ENCODE results near the gene MGAT5. TPM values are rescaled to one million over a fixed set of nuclear protein-coding genes. Genes with fewer than 3 reads are reported as not detected.

MGAT5 gene
- total and polyA plus RNA-seq, 4 donors: 3.6 to 53.7 (median 31.3) TPM

DNA sequence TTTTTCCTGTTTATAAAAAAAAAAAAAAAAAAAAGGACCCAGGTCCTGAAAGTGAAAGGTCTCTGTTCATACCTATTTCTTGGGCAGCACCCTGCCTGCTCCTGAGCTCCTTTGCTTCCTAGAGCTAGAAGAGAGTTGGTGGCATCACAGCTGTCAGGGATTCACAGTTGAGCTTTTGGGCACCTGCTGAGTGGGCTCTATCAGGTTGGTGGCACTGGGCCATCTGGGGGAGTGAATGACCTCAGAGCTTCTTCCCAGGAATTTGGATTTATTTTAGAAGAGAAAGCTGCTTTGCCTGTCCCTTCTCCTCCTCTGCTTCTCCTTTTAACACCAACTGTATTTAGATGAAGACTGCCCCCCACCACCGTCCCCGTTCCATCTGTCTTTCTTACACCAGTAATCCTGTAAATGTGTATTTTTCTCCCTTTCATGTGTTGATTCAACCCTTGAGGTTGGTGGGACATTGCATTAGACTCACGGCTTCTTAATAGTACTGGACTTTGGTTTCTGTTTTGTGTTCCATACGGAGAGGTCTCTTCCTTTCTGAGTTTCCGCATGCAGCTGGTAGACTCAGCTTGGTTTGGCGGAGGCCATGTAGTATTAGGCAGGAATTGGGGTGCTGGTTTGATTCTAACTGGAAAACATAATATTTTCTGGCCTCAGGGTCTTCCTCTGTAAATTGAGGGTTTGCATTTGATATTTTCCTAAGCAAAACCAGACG is 7.6 kb upstream of the MGAT5 start:
- H3K9ac ChIP-seq (ENCODE audit: insufficient read depth in 1 of 2, low read length in 2 of 2): no peak overlapping the region

DNA sequence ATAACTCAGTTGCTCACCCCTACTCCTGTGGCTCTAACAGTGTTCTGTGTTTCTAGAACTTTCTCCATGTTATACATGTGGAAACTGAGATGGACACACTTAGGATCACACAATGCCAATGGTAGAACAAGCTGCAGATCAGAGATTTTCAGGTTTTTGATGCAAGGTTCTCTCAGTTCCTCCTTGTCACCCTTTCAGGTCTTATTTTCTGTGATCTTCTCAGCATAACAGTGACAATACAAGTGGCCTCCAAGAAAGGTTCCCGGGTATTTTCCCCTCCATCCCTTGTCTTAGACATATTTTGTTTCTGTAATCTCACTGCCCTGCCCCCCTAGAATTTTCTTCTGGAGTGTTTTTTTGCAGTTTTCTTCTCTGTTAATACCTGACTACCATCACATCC is 6.2 kb upstream of the MGAT5 start:
- H3K9me3 ChIP-seq (ENCODE audit: control insufficient read depth in 4 of 4, insufficient read depth in 3 of 4, low read length in 3 of 4): peaks cover 0 to 2% (median 0%) of the 10 kb centered on the region in 4 donors
- TF ChIP-seq, protein P1, sequence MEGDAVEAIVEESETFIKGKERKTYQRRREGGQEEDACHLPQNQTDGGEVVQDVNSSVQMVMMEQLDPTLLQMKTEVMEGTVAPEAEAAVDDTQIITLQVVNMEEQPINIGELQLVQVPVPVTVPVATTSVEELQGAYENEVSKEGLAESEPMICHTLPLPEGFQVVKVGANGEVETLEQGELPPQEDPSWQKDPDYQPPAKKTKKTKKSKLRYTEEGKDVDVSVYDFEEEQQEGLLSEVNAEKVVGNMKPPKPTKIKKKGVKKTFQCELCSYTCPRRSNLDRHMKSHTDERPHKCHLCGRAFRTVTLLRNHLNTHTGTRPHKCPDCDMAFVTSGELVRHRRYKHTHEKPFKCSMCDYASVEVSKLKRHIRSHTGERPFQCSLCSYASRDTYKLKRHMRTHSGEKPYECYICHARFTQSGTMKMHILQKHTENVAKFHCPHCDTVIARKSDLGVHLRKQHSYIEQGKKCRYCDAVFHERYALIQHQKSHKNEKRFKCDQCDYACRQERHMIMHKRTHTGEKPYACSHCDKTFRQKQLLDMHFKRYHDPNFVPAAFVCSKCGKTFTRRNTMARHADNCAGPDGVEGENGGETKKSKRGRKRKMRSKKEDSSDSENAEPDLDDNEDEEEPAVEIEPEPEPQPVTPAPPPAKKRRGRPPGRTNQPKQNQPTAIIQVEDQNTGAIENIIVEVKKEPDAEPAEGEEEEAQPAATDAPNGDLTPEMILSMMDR (IDR thresholded peaks at IDR 0.05; ENCODE audit: control extremely low read depth, extremely low read depth): no peak
- H3K9ac ChIP-seq (ENCODE audit: insufficient read depth in 1 of 2, low read length in 2 of 2): no peak overlapping the region
- H3K27me3 ChIP-seq (ENCODE audit: control insufficient read depth in 3 of 3, insufficient read depth in 3 of 3, low read length in 2 of 3): no peaks in the 10 kb centered on the region
- no peak overlapping the region for H3K4me3 ChIP-seq
- DNase-seq (no peak), ATAC-seq (ENCODE audit: insufficient read depth, low FRiP score) (no peak)
- H3K4me1 ChIP-seq (ENCODE audit: control insufficient read depth in 5 of 5, insufficient read depth in 5 of 5, low read length in 5 of 5): peaks cover 0 to 44% (median 0%) of the 10 kb centered on the region in 5 donors
- H3K27ac ChIP-seq (ENCODE audit: low read depth in 1 of 2, low read length in 1 of 2): no peak overlapping the region
- H3K36me3 ChIP-seq (ENCODE audit: control insufficient read depth in 4 of 4, insufficient read depth in 4 of 4, low read length in 4 of 4): no peaks in the 10 kb centered on the region
- 75 to 88% methylated on average over 1 of the region's 1 CpG for WGBS, 2 donors

More for the DNA sequence above, 7.6 kb upstream of the MGAT5 start:
- H3K27me3 ChIP-seq (ENCODE audit: control insufficient read depth in 3 of 3, insufficient read depth in 3 of 3, low read length in 2 of 3): no peaks in the 10 kb centered on the region
- no peak overlapping the region for H3K4me3 ChIP-seq
- no peaks in the 10 kb centered on the region for H3K36me3 ChIP-seq (ENCODE audit: control insufficient read depth in 4 of 4, insufficient read depth in 4 of 4, low read length in 4 of 4)
- peaks cover 0 to 2% (median 0%) of the 10 kb centered on the region in 4 donors for H3K9me3 ChIP-seq (ENCODE audit: control insufficient read depth in 4 of 4, insufficient read depth in 3 of 4, low read length in 3 of 4)
- DNase-seq (no peak), ATAC-seq (ENCODE audit: insufficient read depth, low FRiP score) (no peak)
- WGBS, 2 donors: 48 to 68% methylated on average over 7 of the region's 7 CpGs
- H3K27ac ChIP-seq (ENCODE audit: low read depth in 1 of 2, low read length in 1 of 2): no peak overlapping the region
- peaks cover 0 to 43% (median 0%) of the 10 kb centered on the region in 5 donors for H3K4me1 ChIP-seq (ENCODE audit: control insufficient read depth in 5 of 5, insufficient read depth in 5 of 5, low read length in 5 of 5)
- TF ChIP-seq, protein P1 (IDR thresholded peaks at IDR 0.05; ENCODE audit: control extremely low read depth, extremely low read depth): no peak

DNA sequence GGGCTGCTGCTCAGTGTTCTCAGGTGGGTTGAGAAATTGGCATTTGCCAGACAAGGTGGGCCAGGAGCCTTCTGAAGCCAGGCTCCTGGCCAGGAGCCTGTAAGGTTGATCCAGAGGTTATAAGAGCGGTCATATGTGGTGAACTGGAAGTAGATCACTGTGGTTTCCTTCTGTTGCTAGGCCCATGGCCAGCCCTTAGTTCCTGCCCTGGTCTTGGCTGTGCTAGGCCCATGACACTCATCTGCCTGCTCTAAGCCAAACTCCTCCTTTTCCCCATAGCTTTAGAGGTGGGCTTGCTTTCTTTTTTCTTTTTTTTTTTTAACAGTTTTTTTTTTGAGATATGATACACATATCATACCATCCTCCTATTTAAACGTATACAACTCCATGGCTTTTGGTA is 5.0 kb upstream of the MGAT5 start:
- TF ChIP-seq, protein P1 (IDR thresholded peaks at IDR 0.05; ENCODE audit: control extremely low read depth, extremely low read depth): no peak
- 84 to 89% methylated on average over 2 of the region's 2 CpGs for whole genome bisulfite sequencing, 2 donors
- H3K27me3 ChIP-seq (ENCODE audit: control insufficient read depth in 3 of 3, insufficient read depth in 3 of 3, low read length in 2 of 3): no peaks in the 10 kb centered on the region
- no peaks in the 10 kb centered on the region for H3K36me3 ChIP-seq (ENCODE audit: control insufficient read depth in 4 of 4, insufficient read depth in 4 of 4, low read length in 4 of 4)
- no peak overlapping the region for H3K9ac ChIP-seq (ENCODE audit: insufficient read depth in 1 of 2, low read length in 2 of 2)
- H3K4me1 ChIP-seq (ENCODE audit: control insufficient read depth in 5 of 5, insufficient read depth in 5 of 5, low read length in 5 of 5): peaks cover 0 to 39% (median 0%) of the 10 kb centered on the region in 5 donors
- H3K4me3 ChIP-seq: no peak overlapping the region
- DNase-seq (no peak), ATAC-seq (ENCODE audit: insufficient read depth, low FRiP score) (no peak)
- H3K9me3 ChIP-seq (ENCODE audit: control insufficient read depth in 4 of 4, insufficient read depth in 3 of 4, low read length in 3 of 4): peaks cover 0 to 2% (median 0%) of the 10 kb centered on the region in 4 donors
- H3K27ac ChIP-seq (ENCODE audit: low read depth in 1 of 2, low read length in 1 of 2): no peak overlapping the region
